ENCODE data around the gene CFAP68. TPM values are rescaled to one million over a fixed set of nuclear protein-coding genes. Genes with fewer than 3 reads are reported as not detected.
A peak's percentile ranks its signal among the peaks of the same experiment; 100 is the strongest.

Gene CFAP68
- total and polyA plus RNA-seq, 2 of the 8 experiments (the other 6 are each of a cell fraction or from before 2014, with no cell fraction given): 21.4 to 43.1 TPM

DNA sequence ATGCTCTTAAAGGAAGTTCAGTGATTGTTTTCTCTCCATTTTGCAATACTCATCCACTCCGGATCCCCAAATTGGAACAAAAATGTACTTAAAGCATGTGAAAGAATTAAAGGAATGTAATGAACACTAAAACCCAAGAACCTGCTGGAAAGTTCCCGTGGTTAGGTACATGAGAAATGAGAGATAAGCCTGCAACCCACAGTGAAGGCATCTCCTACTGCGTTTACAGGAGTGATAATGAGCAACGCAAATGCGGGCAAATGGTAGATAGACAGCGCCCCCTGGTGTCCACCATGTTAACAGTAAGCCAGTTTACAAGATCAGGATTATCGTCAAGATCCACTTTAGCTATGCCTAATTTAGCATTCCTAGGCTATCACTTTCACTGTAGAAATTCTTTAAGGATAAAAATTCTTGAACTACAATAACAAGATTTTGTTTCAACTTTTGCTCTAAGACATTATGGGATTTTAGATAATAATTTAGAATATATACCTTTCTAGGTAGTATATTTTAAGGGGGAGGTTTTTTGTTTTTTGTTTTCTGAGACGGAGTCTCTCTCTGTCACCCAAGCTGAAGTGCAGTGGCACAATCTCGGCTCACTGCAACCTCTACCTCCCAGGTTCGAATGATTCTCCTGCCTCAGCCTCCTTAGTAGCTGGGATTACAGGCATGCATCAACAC, 37.8 kb upstream of the CFAP68 start (continued):
- no peak for TF ChIP-seq HDAC6 (IDR thresholded peaks at IDR 0.05; ENCODE audit: low read depth, low read length)
- peak; percentile 97 for TF ChIP-seq RAD21 (IDR thresholded peaks at IDR 0.05 in 1 of 2, conservative IDR thresholded peaks at IDR 0.05 in 1 of 2; ENCODE audit: low read depth in 2 of 2, low read length in 2 of 2)
- no peak for TF ChIP-seq CEBPB (IDR thresholded peaks at IDR 0.05; ENCODE audit: low read depth, low read length)
